ENCODE data around the gene AP1M2.

AP1M2 gene

DNA sequence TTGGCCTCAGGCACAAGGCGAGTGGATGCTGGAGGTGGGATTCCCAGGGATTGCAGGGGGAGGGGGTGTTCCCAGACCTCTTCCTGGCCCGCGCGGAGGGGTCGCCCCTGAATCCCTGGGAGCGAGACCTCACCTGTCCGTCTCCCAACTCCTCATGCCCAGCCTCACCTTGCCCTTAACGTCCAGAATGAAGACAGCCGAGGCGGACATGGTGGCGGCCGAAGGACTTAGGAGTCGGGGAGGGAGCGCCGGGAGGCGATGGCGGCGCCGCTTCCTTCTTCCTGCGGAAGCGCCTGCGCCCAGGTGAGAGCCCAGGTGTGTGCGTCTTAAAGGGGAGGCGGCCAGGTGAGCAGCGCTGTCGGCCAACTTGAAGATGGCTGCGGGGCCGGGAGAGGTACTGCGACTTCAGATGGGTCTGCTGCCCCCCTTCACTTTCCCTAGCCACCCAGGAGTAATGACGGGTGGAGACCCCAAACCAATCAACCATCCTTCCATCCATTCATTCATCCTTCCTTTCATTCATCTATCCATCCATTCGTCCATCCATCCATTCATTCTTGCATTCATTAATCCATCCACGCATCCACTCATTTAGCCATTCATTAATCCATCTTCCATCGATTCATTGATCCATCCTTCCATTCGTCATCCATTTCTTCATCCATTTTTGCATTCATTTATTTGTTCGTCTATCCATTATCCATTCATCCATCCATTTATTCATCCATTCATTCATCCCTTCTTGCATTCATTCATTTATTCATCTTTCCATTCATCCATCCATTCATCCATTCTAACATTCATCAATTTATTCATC lies at the start of gene AP1M2:
Gene AP1M2 (minus strand): TSS at position 291 of the 817 bp plus-strand sequence. CDS start 81 bp downstream, at position 210.
- no peak for DNase-seq
- in situ Hi-C loops (cut with MboI; ENCODE audit: low pct_unique_long_range_greater_than_20kb, low sequenced_read_pairs): no loop called here

DNA sequence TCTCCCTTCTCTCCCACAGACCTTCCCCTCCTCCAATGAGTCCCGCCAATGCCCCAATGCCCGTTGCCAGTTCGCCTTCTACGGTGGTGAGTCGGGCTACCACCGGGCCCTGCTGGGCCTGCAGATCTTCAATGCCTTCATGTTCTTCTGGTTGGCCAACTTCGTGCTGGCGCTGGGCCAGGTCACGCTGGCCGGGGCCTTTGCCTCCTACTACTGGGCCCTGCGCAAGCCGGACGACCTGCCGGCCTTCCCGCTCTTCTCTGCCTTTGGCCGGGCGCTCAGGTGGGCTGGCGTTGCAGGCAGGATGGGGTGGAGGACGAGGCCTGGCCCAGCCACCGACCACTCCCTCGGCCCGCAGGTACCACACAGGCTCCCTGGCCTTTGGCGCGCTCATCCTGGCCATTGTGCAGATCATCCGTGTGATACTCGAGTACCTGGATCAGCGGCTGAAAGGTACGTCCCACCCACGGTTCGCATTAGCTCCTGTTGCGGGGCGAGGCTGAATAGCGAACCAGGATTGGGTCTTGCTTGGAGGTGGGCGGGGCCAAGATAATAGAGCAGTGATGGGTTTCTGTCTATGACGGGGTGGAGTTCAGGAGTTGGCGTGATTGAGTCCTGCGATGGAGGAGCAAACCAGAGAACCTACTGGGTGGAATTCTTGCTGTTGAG lies 49.3 kb upstream of the AP1M2 start:
- in situ Hi-C loops (cut with MboI; ENCODE audit: low pct_unique_long_range_greater_than_20kb, low sequenced_read_pairs): no loop called here
- no peak for DNase-seq

DNA sequence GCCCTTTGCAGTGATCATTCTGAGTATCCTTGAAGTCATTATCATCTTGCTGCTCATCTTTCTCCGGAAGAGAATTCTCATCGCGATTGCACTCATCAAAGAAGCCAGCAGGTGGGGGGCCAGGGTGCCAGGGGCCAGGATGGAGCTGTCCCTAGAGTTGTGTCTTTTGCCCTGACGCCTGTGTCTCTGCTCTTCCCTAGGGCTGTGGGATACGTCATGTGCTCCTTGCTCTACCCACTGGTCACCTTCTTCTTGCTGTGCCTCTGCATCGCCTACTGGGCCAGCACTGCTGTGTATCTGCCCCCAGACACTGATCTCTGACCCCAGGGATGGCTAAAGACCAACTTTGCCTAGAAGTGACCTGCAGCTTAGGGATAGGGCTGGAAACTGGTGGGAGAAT lies 47.9 kb upstream of the AP1M2 start:
- no peak for DNase-seq

DNA sequence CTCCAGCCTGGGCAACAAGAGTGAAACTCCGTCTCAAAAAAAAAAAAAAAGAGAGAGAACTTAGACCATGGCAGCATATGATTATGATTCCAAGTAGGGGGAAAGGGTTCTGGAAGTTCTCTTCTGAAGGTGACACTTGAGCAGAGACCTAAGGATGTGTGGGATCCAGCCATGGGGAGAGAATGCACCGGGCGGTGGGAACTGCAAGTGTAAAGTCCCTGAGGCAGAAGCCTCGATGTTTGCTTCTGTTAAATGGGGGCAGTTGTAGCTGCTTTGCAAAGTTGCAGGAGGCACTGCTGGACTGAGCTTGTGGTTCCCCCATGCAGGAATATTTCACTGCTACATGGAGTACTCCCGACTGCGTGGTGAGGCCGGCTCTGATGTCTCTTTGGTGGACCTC lies 47.3 kb upstream of the AP1M2 start:
- DNase-seq: no peak
- in situ Hi-C loops (cut with MboI; ENCODE audit: low pct_unique_long_range_greater_than_20kb, low sequenced_read_pairs): no loop called here

More for the DNA sequence above, 47.9 kb upstream of the AP1M2 start:
- in situ Hi-C loops (cut with MboI; ENCODE audit: low pct_unique_long_range_greater_than_20kb, low sequenced_read_pairs): no loop called here

DNA sequence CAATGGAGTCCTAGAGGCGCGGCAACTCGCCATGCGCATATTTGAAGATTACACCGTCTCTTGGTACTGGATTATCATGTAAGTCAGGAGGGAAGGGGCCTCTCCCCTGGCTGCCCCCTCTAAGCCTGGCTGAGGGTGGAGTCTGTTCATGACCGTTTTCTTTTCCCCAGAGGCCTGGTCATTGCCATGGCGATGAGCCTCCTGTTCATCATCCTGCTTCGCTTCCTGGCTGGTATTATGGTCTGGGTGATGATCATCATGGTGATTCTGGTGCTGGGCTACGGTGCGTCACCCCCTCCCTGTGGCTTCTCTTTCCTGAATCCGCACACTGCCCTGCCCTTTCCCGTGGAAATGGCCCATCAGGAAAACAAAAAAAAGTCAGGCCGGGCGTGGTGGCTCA lies 44.8 kb upstream of the AP1M2 start:
- no peak for DNase-seq
- in situ Hi-C loops (cut with MboI; ENCODE audit: low pct_unique_long_range_greater_than_20kb, low sequenced_read_pairs): no loop called here

DNA sequence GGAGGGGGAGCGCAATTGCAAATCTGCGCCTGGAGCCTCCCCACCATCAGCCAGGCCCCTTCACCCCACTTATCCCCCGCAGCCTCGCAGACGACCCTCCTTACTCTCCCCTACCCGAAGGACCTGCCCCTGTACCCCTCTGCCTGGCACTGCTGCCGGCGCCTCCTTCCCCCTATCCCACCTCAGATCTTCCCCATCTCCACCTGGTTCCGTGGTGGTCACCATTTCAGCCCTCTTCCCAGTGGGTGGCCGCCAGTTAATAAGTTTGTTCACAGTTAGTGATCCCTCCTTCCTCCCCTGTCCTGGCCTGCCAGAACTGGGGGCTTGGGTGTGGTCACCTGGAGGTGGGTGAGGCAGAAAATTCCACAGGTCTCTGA lies 38.6 kb upstream of the AP1M2 start:
- in situ Hi-C loops (cut with MboI; ENCODE audit: low pct_unique_long_range_greater_than_20kb, low sequenced_read_pairs): no loop called here
- DNase-seq: no peak

DNA sequence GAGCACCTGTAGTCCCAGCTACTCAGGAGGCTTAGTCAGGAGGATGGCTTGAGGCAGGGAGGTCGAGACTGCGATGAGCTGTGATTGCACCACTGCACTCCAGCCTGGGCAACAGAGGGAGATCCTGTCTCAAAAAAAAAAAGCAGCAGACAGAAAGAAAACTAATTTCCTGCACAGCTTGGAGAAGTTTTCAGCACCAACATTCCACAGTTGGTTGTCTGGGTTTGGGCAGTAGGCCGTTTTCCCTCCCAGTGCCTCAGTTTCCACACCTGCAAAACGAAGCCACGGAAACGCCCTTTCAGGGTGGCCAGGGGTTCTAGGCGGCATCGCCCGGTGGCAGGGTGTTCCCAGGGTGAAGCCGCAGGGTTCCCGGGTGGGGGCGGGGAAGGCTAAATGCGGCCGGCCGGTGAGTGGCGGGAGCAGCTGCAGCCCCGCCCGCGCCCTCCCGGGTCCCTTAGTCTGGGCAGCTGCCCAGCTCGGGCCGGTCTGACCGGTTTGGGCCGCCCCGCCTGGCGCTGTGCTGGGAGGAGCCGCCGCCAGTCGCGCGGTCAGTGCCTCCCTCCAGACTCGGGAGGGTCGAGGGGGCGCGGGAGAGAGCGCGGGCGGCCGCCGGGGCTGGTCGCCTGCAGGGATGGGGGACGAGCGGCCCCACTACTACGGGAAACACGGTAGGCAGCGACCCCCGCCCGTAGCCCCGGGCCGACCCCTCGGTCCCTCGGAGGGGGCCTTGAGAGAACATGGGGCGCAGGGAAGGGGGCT lies 38.1 kb upstream of the AP1M2 start, which contains the start of gene SLC44A2:
Gene SLC44A2 (plus strand): TSS at position 551 of the 759 bp plus-strand sequence. CDS start 81 bp downstream, at position 632.
- in situ Hi-C loops (cut with MboI; ENCODE audit: low pct_unique_long_range_greater_than_20kb, low sequenced_read_pairs): no loop called here

DNA sequence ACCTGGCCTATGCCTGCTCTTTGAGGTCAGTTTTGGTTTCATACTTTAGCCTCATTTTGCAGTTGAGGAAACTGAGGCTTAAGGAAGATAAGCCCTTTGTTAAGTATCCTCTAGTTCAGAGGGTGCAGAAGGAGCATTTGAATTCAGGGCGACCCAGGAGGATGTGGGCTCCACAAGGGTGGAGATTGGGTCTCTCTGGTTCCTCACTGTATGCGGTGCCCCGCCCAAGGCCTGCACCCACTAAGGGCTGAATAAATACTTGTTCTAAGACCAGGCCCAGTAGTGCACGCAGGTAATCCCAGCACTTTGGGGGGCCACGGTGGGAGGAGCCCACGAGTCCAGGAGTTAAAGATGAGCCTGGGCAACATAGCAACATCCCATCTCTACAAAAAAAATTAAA lies 37.5 kb upstream of the AP1M2 start:
- in situ Hi-C loops (cut with MboI; ENCODE audit: low pct_unique_long_range_greater_than_20kb, low sequenced_read_pairs): no loop called here
- DNase-seq: no peak

More for the DNA sequence above, 38.1 kb upstream of the AP1M2 start, which contains the start of gene SLC44A2:
- DNase-seq: no peak

DNA sequence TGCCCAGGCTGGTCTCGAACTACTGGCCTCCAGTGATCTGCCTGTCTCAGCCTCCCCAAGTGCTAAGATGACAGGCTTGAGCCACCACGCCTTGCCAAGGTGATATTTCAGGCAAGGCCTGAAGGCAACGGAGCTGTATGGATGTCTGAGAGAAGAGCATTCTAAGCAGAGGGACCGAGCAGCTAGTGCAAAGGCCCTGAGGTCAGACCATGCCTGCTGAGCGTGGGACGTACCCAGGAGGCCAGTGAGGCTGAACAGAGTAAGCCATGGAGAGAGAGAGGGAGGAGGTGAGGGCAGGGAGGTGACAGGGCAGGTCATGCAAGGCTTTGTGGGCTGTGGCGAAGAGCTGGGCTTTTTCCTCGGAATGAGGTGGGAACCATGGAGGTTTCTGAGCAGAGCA lies 34.9 kb upstream of the AP1M2 start:
- no peak for DNase-seq
- in situ Hi-C loops (cut with MboI; ENCODE audit: low pct_unique_long_range_greater_than_20kb, low sequenced_read_pairs): no loop called here

DNA sequence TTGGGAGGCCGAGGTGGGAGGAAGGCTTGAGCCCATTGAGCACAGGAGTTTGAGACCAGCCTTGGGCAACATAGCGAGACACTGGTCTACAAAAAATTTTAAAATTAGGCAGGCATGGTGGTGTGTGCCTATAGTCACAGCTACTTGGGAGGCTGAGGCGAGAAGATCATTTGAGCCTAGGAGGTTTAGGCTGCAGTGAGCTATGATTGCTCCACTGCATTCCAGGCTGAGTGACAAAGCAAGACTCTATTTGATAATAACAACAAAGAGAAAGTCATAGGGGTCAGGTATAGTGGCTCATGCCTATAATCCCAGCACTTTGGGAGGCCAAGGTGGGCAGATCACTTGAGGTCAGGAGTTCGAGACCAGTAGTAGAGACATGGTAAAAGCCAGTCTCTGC lies 33.7 kb upstream of the AP1M2 start:
- no peak for DNase-seq
- in situ Hi-C loops (cut with MboI; ENCODE audit: low pct_unique_long_range_greater_than_20kb, low sequenced_read_pairs): no loop called here

DNA sequence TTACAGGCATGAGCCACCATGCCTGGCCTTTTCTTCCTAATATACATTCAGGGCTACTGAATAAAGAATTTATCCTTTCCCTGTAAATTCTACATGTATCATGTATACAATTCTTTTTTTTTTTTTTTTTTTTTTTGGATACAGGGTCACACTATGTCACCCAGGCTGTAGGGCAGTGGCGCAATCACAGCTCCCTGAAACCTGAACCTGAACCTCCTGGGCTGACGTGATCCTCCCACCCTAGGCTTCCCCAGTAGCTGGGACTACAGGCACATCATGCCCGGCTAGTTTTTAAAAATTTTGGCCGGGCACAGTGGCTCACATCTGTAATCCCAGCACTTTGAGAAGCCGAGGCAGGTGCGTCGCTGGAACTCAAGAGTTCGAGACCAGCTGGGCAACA lies 31.7 kb upstream of the AP1M2 start:
- in situ Hi-C loops (cut with MboI; ENCODE audit: low pct_unique_long_range_greater_than_20kb, low sequenced_read_pairs): no loop called here

DNA sequence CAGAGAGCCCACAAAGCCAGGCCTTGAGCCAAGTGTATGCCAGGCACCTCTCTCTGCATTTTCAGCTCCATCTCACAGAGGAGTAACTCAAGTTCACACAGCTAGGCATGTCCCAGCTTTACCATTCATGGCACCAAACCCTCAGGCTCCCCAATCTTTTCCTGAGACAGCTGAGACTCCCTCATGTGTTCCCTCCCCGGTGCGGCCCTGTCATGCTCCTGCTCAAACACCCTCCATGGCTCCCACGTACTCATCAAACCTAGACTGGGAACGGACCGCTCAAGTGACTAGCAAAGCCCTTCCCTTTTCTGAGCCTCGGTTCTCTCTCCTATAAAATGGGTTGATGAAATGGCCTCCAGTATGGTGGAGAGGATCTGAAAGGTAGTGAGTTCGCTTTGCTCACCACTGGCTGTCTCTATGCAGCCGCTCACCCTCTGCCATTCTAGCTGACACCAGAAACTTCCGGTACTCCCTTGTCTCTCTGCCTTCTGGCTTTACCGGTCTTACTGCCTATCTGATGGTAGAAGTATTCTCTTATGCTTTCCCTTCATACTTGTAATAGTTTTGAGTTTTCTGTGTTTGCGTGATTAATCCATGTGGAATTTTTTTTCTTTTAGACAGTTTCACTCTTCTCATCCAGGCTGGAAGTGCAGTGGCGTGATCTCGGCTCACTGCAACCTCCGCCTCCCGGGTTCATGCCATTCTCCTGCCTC lies 30.5 kb upstream of the AP1M2 start:
- in situ Hi-C loops (cut with MboI; ENCODE audit: low pct_unique_long_range_greater_than_20kb, low sequenced_read_pairs): no loop called here
- DNase-seq: no peak

More for the DNA sequence above, 31.7 kb upstream of the AP1M2 start:
- DNase-seq: no peak

DNA sequence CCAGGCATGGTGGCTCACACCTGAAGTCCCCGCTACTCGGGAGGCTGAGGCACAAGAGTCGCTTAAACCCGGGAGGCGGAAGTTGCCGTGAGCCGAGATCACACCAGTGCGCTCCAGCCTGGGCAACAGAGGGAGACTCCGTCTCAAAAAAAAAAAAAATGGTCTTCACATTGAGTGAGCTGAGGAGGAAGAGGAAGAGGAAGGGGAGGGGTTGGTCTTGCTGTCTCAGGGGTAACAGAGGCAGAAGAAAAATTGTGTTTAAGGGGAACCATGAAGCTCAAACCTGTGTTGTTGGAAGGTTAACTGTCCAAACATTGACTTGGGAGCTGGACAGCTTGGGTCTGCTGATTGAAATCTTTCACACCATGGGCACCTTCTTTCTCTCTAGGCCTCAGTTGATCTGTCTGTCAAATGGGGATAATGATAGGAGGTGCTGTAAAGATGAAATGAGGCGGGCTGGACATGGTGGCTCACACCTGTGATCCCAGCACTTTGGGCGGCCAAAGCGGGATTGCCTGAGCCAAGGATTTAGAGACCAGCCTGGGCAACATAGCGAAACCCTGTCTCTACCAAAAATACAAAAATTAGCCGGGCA lies 28.4 kb upstream of the AP1M2 start:
- in situ Hi-C loops (cut with MboI; ENCODE audit: low pct_unique_long_range_greater_than_20kb, low sequenced_read_pairs): no loop called here
- no peak for DNase-seq

DNA sequence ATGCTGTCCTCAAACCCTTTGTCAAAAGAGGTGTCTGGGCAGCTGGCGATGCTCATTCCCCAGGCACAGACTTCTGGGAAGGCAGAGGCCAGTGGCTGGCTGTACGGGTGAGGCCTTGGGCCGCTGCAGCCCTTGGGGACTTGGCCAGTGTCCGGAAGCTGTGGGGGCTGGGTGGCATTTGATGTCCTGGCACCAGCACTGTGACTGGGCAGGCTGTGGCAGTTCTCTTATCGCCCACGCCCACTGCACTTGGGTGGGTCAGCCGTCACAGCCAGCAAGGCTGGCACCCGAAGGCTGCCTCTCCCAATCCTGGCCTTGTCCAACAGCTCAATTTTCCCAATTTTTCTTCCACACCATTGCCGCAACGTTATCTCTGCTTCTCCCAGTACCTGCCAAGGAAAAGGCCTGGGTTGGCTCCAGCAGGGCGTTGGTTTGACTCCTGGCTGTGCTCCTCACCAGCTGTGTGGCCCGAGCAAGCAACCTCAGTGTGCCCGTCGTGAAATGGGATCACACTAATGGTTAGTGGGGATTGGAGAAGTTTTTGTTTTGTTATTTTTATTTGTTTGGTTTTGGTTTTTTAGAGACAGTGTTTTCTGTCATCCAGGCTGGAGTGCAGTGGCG lies 25.5 kb upstream of the AP1M2 start:
- in situ Hi-C loops (cut with MboI; ENCODE audit: low pct_unique_long_range_greater_than_20kb, low sequenced_read_pairs): no loop called here

DNA sequence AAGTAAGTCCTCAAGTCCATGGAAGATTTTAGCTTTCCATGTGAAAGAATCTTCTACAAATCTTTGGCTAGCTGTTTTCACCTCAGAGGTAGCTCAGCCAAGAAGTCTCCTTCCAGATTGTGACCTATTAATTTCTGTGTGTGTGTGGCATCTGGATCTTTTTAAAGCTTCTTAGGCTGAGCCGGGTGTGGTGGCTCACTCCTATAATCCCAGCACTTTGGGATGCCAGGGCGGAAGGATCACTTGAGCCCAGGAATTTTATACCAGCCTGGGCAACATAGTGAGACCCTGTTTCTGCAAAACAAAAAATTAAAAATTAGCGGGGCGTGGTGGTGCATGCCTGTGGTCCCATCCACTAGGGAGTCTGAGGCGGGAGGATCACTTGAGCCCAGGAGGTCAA lies 24.8 kb upstream of the AP1M2 start:
- no peak for DNase-seq
- in situ Hi-C loops (cut with MboI; ENCODE audit: low pct_unique_long_range_greater_than_20kb, low sequenced_read_pairs): no loop called here

More for the DNA sequence above, 25.5 kb upstream of the AP1M2 start:
- no peak for DNase-seq

DNA sequence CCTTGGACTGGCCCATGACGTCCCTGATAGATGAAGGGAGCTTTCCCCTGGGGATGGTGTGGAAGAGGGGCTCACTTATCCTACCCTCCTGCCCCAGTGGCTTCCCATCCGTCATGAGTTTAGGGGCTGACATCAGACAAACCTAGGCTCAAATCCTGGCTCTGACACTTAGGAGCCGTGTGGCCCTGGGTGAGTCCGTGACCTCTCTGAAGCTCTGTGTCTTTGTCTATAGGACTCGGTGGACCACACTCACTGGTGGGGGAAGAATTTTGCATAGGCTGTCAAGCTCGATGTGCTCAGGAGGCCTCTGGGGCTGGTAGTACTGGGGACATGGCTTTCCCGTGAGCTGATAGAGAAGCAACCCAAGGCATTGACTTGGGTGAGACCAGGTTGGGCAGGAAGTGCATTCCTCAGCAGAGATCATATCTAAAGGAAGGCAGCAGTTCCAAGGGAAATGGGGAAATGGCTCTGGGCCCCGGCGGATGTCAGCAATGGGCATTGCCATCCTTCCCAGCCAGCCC lies 17.4 kb upstream of the AP1M2 start:
- peak; percentile 39 for DNase-seq
- in situ Hi-C loops (cut with MboI; ENCODE audit: low pct_unique_long_range_greater_than_20kb, low sequenced_read_pairs): no loop called here

DNA sequence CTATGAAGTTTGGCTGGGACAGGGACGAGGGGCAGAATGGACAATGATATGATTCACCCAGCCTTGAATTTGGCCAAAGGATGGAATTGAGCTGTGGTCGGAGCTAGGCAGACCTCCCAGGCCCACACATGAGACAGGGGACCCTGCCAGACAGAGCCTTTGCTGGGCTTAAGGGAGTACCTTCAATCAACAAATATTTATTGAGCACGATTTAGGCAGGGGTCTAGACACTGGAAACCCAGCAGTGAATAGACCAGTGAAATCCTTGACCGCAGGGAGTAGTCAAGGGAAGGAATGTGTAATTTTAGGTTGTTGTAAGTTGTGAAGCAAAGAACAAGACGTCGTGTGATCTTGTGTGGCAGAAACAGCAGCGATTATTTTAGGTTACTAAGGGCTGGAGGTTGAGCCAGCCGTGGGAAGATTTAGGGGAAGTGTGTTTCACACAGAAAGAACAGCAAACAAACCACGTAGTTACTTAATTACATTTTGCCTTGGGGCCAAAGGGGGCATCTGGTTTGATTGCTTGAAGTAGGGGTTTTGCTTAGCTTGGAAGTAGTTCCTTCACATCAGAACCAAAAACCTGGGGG lies 16.9 kb upstream of the AP1M2 start:
- peak; percentile 74 for DNase-seq
- in situ Hi-C loops (cut with MboI; ENCODE audit: low pct_unique_long_range_greater_than_20kb, low sequenced_read_pairs): no loop called here

Data from KBM-7 (cell line).